ENCODE measurements around the gene FARS2. TPM values are rescaled to one million over a fixed set of nuclear protein-coding genes. Genes with fewer than 3 reads are reported as not detected.

The FARS2 gene
- total RNA-seq, 1 donor from 2014 or later = 8.2 TPM

- H3K4me3 ChIP-seq (ENCODE audit: low read depth, low read length) = no peak overlapping the region
- no peak for DNase-seq (ENCODE audit: low read depth)
- no peak for TF ChIP-seq CTCF (IDR thresholded peaks at IDR 0.05; ENCODE audit: insufficient read depth, low read length, poor library complexity, severe bottlenecking)
- H3K27me3 ChIP-seq (ENCODE audit: control insufficient read depth, insufficient read depth, low read length) = no peaks in the 10 kb centered on the region
- no peaks in the 10 kb centered on the region for H3K36me3 ChIP-seq (ENCODE audit: control insufficient read depth, insufficient read depth, low read length)
These were observed 413.4 kb downstream of the FARS2 start for GRCh38 chr6:5674721-5675120.

- TF ChIP-seq CTCF (IDR thresholded peaks at IDR 0.05; ENCODE audit: insufficient read depth, low read length, poor library complexity, severe bottlenecking) = no peak
- H3K4me3 ChIP-seq (ENCODE audit: low read depth, low read length) = no peak overlapping the region
- H3K36me3 ChIP-seq (ENCODE audit: control insufficient read depth, insufficient read depth, low read length) = no peaks in the 10 kb centered on the region
- no peak for DNase-seq (ENCODE audit: low read depth)
- H3K27me3 ChIP-seq (ENCODE audit: control insufficient read depth, insufficient read depth, low read length) = no peaks in the 10 kb centered on the region
These were observed 415.4 kb downstream of the FARS2 start for GRCh38 chr6:5676701-5677100.

- H3K27me3 ChIP-seq (ENCODE audit: control insufficient read depth, insufficient read depth, low read length) = no peaks in the 10 kb centered on the region
- H3K36me3 ChIP-seq (ENCODE audit: control insufficient read depth, insufficient read depth, low read length) = no peaks in the 10 kb centered on the region
- no peak overlapping the region for H3K4me3 ChIP-seq (ENCODE audit: low read depth, low read length)
- TF ChIP-seq CTCF (IDR thresholded peaks at IDR 0.05; ENCODE audit: insufficient read depth, low read length, poor library complexity, severe bottlenecking) = no peak
- DNase-seq (ENCODE audit: low read depth) = no peak
These were observed 416.1 kb downstream of the FARS2 start for GRCh38 chr6:5677219-5678000.

GRCh38 chr6:5679270-5679669, 418.0 kb downstream of the FARS2 start:
- Histone ChIP-seq H3K4me3 (ENCODE audit: low read depth, low read length) (no peak overlapping the region), H3K27me3 (ENCODE audit: control insufficient read depth, insufficient read depth, low read length) (no peaks in the 10 kb centered on the region), H3K36me3 (ENCODE audit: control insufficient read depth, insufficient read depth, low read length) (no peaks in the 10 kb centered on the region)
- no peak for DNase-seq (ENCODE audit: low read depth)
- no peak for TF ChIP-seq CTCF (IDR thresholded peaks at IDR 0.05; ENCODE audit: insufficient read depth, low read length, poor library complexity, severe bottlenecking)

GRCh38 chr6:5679691-5680090, 418.4 kb downstream of the FARS2 start:
- Histone ChIP-seq H3K36me3 (ENCODE audit: control insufficient read depth, insufficient read depth, low read length) (no peaks in the 10 kb centered on the region), H3K27me3 (ENCODE audit: control insufficient read depth, insufficient read depth, low read length) (no peaks in the 10 kb centered on the region), H3K4me3 (ENCODE audit: low read depth, low read length) (no peak overlapping the region)
- DNase-seq (ENCODE audit: low read depth) = no peak
- no peak for TF ChIP-seq CTCF (IDR thresholded peaks at IDR 0.05; ENCODE audit: insufficient read depth, low read length, poor library complexity, severe bottlenecking)

- DNase-seq (ENCODE audit: low read depth) = no peak
- Histone ChIP-seq H3K36me3 (ENCODE audit: control insufficient read depth, insufficient read depth, low read length) (no peaks in the 10 kb centered on the region), H3K4me3 (ENCODE audit: low read depth, low read length) (no peak overlapping the region), H3K27me3 (ENCODE audit: control insufficient read depth, insufficient read depth, low read length) (no peaks in the 10 kb centered on the region)
- no peak for TF ChIP-seq CTCF (IDR thresholded peaks at IDR 0.05; ENCODE audit: insufficient read depth, low read length, poor library complexity, severe bottlenecking)
These were observed 418.8 kb downstream of the FARS2 start for GRCh38 chr6:5680095-5680494.

Data from kidney epithelial cell (primary cell).